Breast epithelium (tissue), 3 donors: ENCODE measurements around the gene FTO.

ENCODE experiments used
- POLR2AphosphoS5 ChIP-seq, 3 donors: sonication (generic); formaldehyde crosslinking; IDR thresholded peaks; one replicate each; pipeline ENCODE4 v1.6.1; 2017; ENCODE audit warnings: antibody characterized with exemption in 3 of 3
- TF ChIP-seq, protein P1 (sequence below), 3 donors: fragments of 450-650 bp; IDR thresholded peaks; one replicate each; pipeline ENCODE4 v1.5.1; 2016 to 2017; ENCODE audit warnings: antibody characterized with exemption in 3 of 3, mild to moderate bottlenecking in 3 of 3, moderate library complexity in 3 of 3

DNA sequence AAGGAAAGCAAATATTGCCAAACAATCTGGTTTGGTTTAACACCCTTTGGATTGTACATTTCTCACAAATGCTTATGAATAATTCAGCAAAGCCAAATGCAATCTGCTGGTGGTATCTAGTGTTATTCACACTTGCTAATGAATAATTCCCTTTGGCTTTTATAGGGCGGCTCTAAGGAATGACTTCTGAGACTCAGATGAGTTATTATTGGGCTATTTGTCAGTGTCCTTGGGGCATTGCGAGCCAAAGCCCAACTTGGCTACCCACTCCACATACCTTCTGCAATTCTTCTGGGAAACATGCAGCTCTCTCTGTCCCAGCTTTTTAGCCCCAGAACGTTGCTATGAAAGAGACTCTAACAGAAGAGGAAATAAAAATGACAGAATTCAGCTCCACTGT lies 41.1 kb downstream of the FTO start:
- peak in 1 of 3 donors; percentile 22 for TF ChIP-seq POLR2AphosphoS5 (IDR thresholded peaks at IDR 0.05)
- TF ChIP-seq, protein P1, sequence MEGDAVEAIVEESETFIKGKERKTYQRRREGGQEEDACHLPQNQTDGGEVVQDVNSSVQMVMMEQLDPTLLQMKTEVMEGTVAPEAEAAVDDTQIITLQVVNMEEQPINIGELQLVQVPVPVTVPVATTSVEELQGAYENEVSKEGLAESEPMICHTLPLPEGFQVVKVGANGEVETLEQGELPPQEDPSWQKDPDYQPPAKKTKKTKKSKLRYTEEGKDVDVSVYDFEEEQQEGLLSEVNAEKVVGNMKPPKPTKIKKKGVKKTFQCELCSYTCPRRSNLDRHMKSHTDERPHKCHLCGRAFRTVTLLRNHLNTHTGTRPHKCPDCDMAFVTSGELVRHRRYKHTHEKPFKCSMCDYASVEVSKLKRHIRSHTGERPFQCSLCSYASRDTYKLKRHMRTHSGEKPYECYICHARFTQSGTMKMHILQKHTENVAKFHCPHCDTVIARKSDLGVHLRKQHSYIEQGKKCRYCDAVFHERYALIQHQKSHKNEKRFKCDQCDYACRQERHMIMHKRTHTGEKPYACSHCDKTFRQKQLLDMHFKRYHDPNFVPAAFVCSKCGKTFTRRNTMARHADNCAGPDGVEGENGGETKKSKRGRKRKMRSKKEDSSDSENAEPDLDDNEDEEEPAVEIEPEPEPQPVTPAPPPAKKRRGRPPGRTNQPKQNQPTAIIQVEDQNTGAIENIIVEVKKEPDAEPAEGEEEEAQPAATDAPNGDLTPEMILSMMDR (IDR thresholded peaks at IDR 0.05), result no peak
